GM12872 (cell line): Measurements from ENCODE around the gene SRBD1.

Experiments used
- CTCF ChIP-seq: IDR thresholded peaks from 3 replicates; pipeline ENCODE4 v1.5.1; 2011; ENCODE audit warnings: low read depth, mild to moderate bottlenecking, low read length, moderate library complexity; ENCODE audit not compliant: insufficient read depth

SRBD1 gene

GRCh38 chr2:45343251-45344017, 267.6 kb downstream of the SRBD1 start:
- no peak for TF ChIP-seq CTCF

- TF ChIP-seq CTCF, result no peak
These were observed 270.7 kb downstream of the SRBD1 start for GRCh38 chr2:45340318-45340717.

- TF ChIP-seq CTCF, result no peak
These were observed 271.8 kb downstream of the SRBD1 start for GRCh38 chr2:45339253-45339652.
